Purkinje cell (primary cell): ENCODE data around the gene COL27A1. TPM values are rescaled to one million over a fixed set of nuclear protein-coding genes. Genes with fewer than 3 reads are reported as not detected.

ENCODE experiments used
- polyA plus RNA-seq: library from polyadenylated mRNA; unstranded; fragments of >200 nt; fragmentation: Nextera tagmentation; gene quantifications from 2 replicates; pipeline ENCODE4 v1.2.1, GENCODE V29; 2014

The COL27A1 gene
- polyA plus RNA-seq: 1.8 and 2.9 TPM in 2 replicates

DNA sequence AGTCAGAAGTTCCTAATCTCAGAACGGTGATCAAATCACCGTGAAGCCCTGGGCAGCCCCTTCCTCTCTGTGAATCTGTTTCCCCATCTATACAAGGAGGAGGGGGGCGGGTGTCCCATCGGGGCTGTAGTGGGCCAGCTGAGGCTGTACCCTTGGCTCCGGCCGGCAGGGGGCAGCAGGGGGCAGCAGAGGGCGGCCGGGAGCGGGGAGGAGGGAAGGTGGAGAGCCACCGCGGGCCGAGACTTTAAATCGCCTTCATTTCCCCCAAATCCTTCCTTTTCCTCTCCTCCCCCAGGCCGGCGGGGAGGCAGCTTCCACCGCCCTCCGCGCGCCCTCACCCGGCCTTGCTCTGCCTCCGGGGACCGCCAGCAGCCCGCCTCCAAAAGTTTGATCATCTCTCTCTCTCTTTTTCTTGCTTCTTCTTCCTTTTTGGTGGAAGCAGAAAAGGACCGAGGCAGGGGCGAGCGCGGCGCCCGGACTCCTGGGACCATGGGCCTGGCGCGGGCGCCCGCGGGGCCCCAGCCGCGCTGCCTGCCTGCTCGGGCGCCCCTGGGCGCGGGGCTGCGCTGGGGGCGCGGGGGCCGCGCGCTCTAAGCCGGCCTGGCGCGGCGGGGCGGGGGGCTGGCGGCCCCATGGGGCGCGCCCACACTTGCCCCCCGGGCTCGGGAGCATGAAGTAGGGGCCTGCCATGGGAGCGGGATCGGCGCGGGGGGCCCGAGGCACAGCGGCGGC lies at the start of gene COL27A1:
Gene COL27A1, plus strand, starts transcription at position 275 of the 732 bp plus-strand sequence. Its CDS starts 414 bp downstream, at position 689.

GRCh38 chr9:114322831-114323531 lies 167.6 kb downstream of the COL27A1 start, which contains the start of gene ORM1:
Gene ORM1 (plus strand): TSS chr9:114323098. CDS start chr9:114323134, 36 bp downstream.

GRCh38 chr9:114329625-114330022 lies 174.3 kb downstream of the COL27A1 start, which contains the start of gene ORM2:
Gene ORM2 (plus strand): TSS chr9:114329869. CDS start chr9:114329905, 36 bp downstream.

Other genes starting within 250 kb of the COL27A1 start
- not detected in 2 replicates for gene AMBP, start 77.2 kb upstream of the COL27A1 start, polyA plus RNA-seq
- gene KIF12, start 56.2 kb upstream of the COL27A1 start, polyA plus RNA-seq: not detected in 2 replicates
- gene ORM1, start 167.6 kb downstream of the COL27A1 start, polyA plus RNA-seq: 1.4 and 3.5 TPM in 2 replicates
- gene ORM2, start 174.3 kb downstream of the COL27A1 start, polyA plus RNA-seq: not detected in 2 replicates
- gene AKNA, start 232.4 kb downstream of the COL27A1 start, polyA plus RNA-seq: 0.17 and 0.39 TPM in 2 replicates